WTC11 (cell line): ENCODE results near the gene RPP30. TPM values are rescaled to one million over a fixed set of nuclear protein-coding genes. Genes with fewer than 3 reads are reported as not detected.
A peak's percentile ranks its signal among the peaks of the same experiment; 100 is the strongest.

ENCODE experiments used
- ATAC-seq: fragments of 200-7000 bp; cut with Tn5 transposase; 2 replicates; pipeline ENCODE4 v1.10.0; 2021; ENCODE audit warnings: mild to moderate bottlenecking, moderate library complexity
- CTCF ChIA-PET: fragments of 300-600 bp; sonication (Branson Sonifier 250); formaldehyde crosslinking; loops from one replicate; lab custom pipeline; 2021; ENCODE audit warnings: antibody characterized with exemption; lab: Charles Lee
- POLR2A ChIA-PET: fragments of 350-600 bp; sonication (Branson Sonifier 250); formaldehyde crosslinking; loops from one replicate; lab custom pipeline; 2021; ENCODE audit warnings: antibody characterized with exemption; lab: Charles Lee
- DNase-seq: peaks from one replicate; pipeline ENCODE4 v3.0.0; 2021; ENCODE audit warnings: low spot score
- H3K27ac Mint-ChIP-seq: 2 replicates; pipeline ENCODE4 v1.8.0; 2021; ENCODE audit warnings: mixed read lengths
- H3K27me3 Mint-ChIP-seq: 2 replicates; pipeline ENCODE4 v1.8.0; 2021; ENCODE audit warnings: low read depth, mild to moderate bottlenecking, moderate library complexity, mixed read lengths
- H3K36me3 Mint-ChIP-seq: 2 replicates; pipeline ENCODE4 v1.8.0; 2021; ENCODE audit warnings: mixed read lengths
- H3K4me1 Mint-ChIP-seq: 2 replicates; pipeline ENCODE4 v1.8.0; 2022; ENCODE audit warnings: mixed read lengths
- H3K4me3 Mint-ChIP-seq: 2 replicates; pipeline ENCODE4 v1.8.0; 2021; ENCODE audit warnings: mild to moderate bottlenecking, moderate library complexity, mixed read lengths
- H3K9me3 Mint-ChIP-seq: 2 replicates; pipeline ENCODE4 v1.8.0; 2021; ENCODE audit warnings: mixed read lengths
- ATF1 ChIP-seq: sonication (generic); formaldehyde crosslinking; IDR thresholded peaks from 2 replicates; pipeline ENCODE4 v1.8.1; 2023; ENCODE audit warnings: mild to moderate bottlenecking, moderate library complexity, missing genetic modification reagents
- ATF3 ChIP-seq: sonication (generic); formaldehyde crosslinking; conservative IDR thresholded peaks from 2 replicates; pipeline ENCODE4 v1.8.1; 2022; ENCODE audit warnings: mild to moderate bottlenecking, missing genetic modification reagents
- CDX4 ChIP-seq: fragments of 250-450 bp; sonication (Bioruptor Pico); IDR thresholded peaks from 2 replicates; pipeline ENCODE4 v1.9.0; 2021; ENCODE audit warnings: moderate library complexity, mild to moderate bottlenecking, inconsistent platforms, borderline replicate concordance
- CREM ChIP-seq: sonication (generic); formaldehyde crosslinking; IDR thresholded peaks from 2 replicates; pipeline ENCODE4 v1.8.1; 2022; ENCODE audit warnings: mild to moderate bottlenecking, missing genetic modification reagents, moderate library complexity
- E2F5 ChIP-seq: sonication (generic); formaldehyde crosslinking; IDR thresholded peaks from 2 replicates; pipeline ENCODE4 v1.8.1; 2022; ENCODE audit warnings: mild to moderate bottlenecking, moderate library complexity, missing genetic modification reagents
- FOXK1 ChIP-seq: sonication (generic); formaldehyde crosslinking; IDR thresholded peaks from 2 replicates; pipeline ENCODE4 v1.8.0; 2022; ENCODE audit warnings: mild to moderate bottlenecking, moderate library complexity, missing genetic modification reagents
- FOXP1 ChIP-seq: sonication (generic); formaldehyde crosslinking; IDR thresholded peaks from 2 replicates; pipeline ENCODE4 v1.8.0; 2022; ENCODE audit warnings: missing genetic modification reagents, mild to moderate bottlenecking, moderate library complexity, borderline replicate concordance
- FOXP4 ChIP-seq: sonication (generic); formaldehyde crosslinking; IDR thresholded peaks from 2 replicates; pipeline ENCODE4 v1.8.0; 2022; ENCODE audit warnings: mild to moderate bottlenecking, missing genetic modification reagents
- HMGXB4 ChIP-seq: sonication (generic); formaldehyde crosslinking; IDR thresholded peaks from 2 replicates; pipeline ENCODE4 v1.8.1; 2023; ENCODE audit warnings: mild to moderate bottlenecking, moderate library complexity, missing genetic modification reagents
- JAZF1 ChIP-seq: fragments of 250-450 bp; sonication (Bioruptor Pico); IDR thresholded peaks from 2 replicates; pipeline ENCODE4 v1.9.0; 2021; ENCODE audit warnings: moderate library complexity, mild to moderate bottlenecking, inconsistent platforms
- KAT7 ChIP-seq: sonication (generic); formaldehyde crosslinking; IDR thresholded peaks from 2 replicates; pipeline ENCODE4 v1.8.1; 2023; ENCODE audit warnings: missing genetic modification reagents, mild to moderate bottlenecking, borderline replicate concordance
- NFE2L1 ChIP-seq: sonication (generic); formaldehyde crosslinking; IDR thresholded peaks from 2 replicates; pipeline ENCODE4 v1.8.1; 2023; ENCODE audit warnings: missing genetic modification reagents
- NR2C2 ChIP-seq: sonication (generic); formaldehyde crosslinking; IDR thresholded peaks from 2 replicates; pipeline ENCODE4 v1.8.0; 2022; ENCODE audit warnings: mild to moderate bottlenecking, missing genetic modification reagents
- SP1 ChIP-seq: sonication (generic); formaldehyde crosslinking; conservative IDR thresholded peaks from 2 replicates; pipeline ENCODE4 v1.8.1; 2022; ENCODE audit warnings: missing genetic modification reagents
- TEAD1 ChIP-seq: sonication (generic); formaldehyde crosslinking; IDR thresholded peaks from 2 replicates; pipeline ENCODE4 v1.8.0; 2022; ENCODE audit warnings: mild to moderate bottlenecking, missing genetic modification reagents
- TEAD4 ChIP-seq: sonication (generic); formaldehyde crosslinking; IDR thresholded peaks from 2 replicates; pipeline ENCODE4 v1.8.0; 2022; ENCODE audit warnings: mild to moderate bottlenecking, missing genetic modification reagents
- ZBTB21 ChIP-seq: sonication (generic); formaldehyde crosslinking; IDR thresholded peaks from 2 replicates; pipeline ENCODE4 v1.8.1; 2023; ENCODE audit warnings: mild to moderate bottlenecking, missing genetic modification reagents, borderline replicate concordance
- ZNF423 ChIP-seq: fragments of 250-450 bp; sonication (Bioruptor Pico); IDR thresholded peaks from 2 replicates; pipeline ENCODE4 v2.1.2; 2022; ENCODE audit warnings: mild to moderate bottlenecking, moderate library complexity
- total RNA-seq: library from RNA; stranded (reverse); gene quantifications from 3 replicates; pipeline ENCODE4 v1.2.3, GENCODE V29; 2021
- TF ChIP-seq, protein P1 (sequence below): fragments of 250-450 bp; sonication (Bioruptor Pico); IDR thresholded peaks from 2 replicates; pipeline ENCODE4 v1.9.0; 2021; ENCODE audit warnings: mild to moderate bottlenecking, borderline replicate concordance
- TF ChIP-seq, protein P2 (sequence below): fragments of 200-600 bp; IDR thresholded peaks from 2 replicates; pipeline ENCODE4 v1.8.0; 2022; ENCODE audit warnings: antibody characterized with exemption

Gene RPP30
- total RNA-seq, 1 experiment from 2014 or later, result 56.4 TPM

GRCh38 chr10:90856964-90857634 is 14.7 kb upstream of the RPP30 start:
- Mint-ChIP-seq H3K27me3 (peaks cover 51% of the 10 kb centered on the region), H3K4me3 (peak overlapping the region; percentile 94), H3K27ac (no peak overlapping the region; the same call in 1 of the 2 replicates), H3K36me3 (peaks cover 12% of the 10 kb centered on the region), H3K9me3 (peaks cover 12% of the 10 kb centered on the region), H3K4me1 (peaks cover 48% of the 10 kb centered on the region)
- ATAC-seq, result peak; percentile 48
- TF ChIP-seq CREM (CRISPR knock-in tag) (0 out of 2 replicates have a peak, but pooled peaks have one; percentile 36), NR2C2 (peak; percentile 52; the same call in 1 of the 2 replicates), NFE2L1 (CRISPR knock-in tag) (0 out of 2 replicates have a peak, but pooled peaks have one; percentile 21), ZBTB21 (CRISPR knock-in tag) (no peak), FOXK1 (CRISPR knock-in tag) (peak; percentile 29; the same call in 1 of the 2 replicates), ATF3 (no peak), FOXP1 (CRISPR knock-in tag) (peak; percentile 66), ATF1 (CRISPR knock-in tag) (0 out of 2 replicates have a peak, but pooled peaks have one; percentile 27)
- TF ChIP-seq, protein P1, sequence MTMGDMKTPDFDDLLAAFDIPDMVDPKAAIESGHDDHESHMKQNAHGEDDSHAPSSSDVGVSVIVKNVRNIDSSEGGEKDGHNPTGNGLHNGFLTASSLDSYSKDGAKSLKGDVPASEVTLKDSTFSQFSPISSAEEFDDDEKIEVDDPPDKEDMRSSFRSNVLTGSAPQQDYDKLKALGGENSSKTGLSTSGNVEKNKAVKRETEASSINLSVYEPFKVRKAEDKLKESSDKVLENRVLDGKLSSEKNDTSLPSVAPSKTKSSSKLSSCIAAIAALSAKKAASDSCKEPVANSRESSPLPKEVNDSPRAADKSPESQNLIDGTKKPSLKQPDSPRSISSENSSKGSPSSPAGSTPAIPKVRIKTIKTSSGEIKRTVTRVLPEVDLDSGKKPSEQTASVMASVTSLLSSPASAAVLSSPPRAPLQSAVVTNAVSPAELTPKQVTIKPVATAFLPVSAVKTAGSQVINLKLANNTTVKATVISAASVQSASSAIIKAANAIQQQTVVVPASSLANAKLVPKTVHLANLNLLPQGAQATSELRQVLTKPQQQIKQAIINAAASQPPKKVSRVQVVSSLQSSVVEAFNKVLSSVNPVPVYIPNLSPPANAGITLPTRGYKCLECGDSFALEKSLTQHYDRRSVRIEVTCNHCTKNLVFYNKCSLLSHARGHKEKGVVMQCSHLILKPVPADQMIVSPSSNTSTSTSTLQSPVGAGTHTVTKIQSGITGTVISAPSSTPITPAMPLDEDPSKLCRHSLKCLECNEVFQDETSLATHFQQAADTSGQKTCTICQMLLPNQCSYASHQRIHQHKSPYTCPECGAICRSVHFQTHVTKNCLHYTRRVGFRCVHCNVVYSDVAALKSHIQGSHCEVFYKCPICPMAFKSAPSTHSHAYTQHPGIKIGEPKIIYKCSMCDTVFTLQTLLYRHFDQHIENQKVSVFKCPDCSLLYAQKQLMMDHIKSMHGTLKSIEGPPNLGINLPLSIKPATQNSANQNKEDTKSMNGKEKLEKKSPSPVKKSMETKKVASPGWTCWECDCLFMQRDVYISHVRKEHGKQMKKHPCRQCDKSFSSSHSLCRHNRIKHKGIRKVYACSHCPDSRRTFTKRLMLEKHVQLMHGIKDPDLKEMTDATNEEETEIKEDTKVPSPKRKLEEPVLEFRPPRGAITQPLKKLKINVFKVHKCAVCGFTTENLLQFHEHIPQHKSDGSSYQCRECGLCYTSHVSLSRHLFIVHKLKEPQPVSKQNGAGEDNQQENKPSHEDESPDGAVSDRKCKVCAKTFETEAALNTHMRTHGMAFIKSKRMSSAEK (CRISPR knock-in tag), result no peak
- POLR2A ChIA-PET, result no interaction called here
- DNase-seq, result peak; percentile 31
- CTCF ChIA-PET, result interaction anchor here (0.6 to 2.2 kb wide), 8 partner anchors 8 to 112 kb away, joined by 3 to 8 read pairs (median 4); partner anchors contain the start of gene RPP30

DNA sequence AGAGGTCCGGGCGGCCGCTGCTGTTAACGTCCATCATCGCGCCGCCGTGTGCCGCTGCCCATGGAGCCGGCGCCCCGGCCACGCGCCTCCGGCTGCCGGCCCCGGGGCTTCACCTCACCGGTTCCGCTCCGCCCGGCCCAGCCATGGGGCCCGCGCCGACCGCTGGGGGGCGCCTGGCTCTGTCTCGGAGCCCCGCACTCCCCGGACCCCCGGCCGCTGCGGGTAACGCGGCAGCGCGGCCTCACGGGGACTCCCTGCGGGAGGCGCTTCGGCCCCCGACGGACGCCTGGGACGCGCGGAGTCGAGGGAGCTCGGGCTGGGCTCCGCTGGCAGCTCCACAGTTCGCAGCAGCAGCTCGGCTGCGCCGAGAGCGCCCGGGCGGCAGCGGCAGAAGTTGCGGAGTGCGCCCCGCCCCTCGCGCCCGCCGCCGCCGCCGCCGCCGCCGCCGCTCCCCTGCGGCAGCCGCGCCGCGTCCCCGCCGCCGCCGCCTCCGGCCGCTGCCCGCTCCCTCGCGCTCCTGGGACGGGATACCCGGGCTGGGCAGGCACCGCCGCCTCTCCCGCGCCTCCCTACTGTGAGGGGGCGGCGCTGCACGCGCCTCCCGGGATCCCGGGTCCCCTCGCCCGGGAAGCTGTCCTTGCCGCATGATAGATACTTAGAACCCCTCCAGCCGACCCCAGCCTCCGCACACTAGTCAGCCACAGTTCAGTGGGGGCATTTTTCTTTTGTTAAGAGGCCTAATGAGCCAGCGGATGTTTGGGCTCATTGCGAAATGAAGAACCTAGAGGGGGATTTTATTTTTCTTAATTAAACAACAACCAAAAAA is 13.9 kb upstream of the RPP30 start, which contains the start of gene HTR7:
Gene HTR7, minus strand, starts transcription at position 405 of the 826 bp plus-strand sequence. Its CDS starts 368 bp downstream, at position 37.
- ChIA-PET CTCF (interaction anchor here (0.8 to 1.6 kb wide), 5 partner anchors 14 to 107 kb away, joined by 3 to 8 read pairs (median 4); partner anchors contain the start of gene RPP30), POLR2A (no interaction called here)
- Mint-ChIP-seq H3K4me1 (peaks cover 50% of the 10 kb centered on the region), H3K9me3 (peaks cover 4% of the 10 kb centered on the region; the same call in 1 of the 2 replicates), H3K27me3 (peaks cover 51% of the 10 kb centered on the region), H3K36me3 (peaks cover 4% of the 10 kb centered on the region; the same call in 1 of the 2 replicates), H3K4me3 (peak within 1 kb of the TSS; percentile 94), H3K27ac (no peak within 1 kb of the TSS; the same call in 1 of the 2 replicates)
- DNase-seq (peak; percentile 78), ATAC-seq (peak; percentile 86)
- TF ChIP-seq FOXP4 (peak; percentile 66; the same call in 1 of the 2 replicates), KAT7 (CRISPR knock-in tag) (peak; percentile 42; the same call in 1 of the 2 replicates), CDX4 (CRISPR knock-in tag) (no peak), E2F5 (CRISPR knock-in tag) (peak; percentile 31; the same call in 1 of the 2 replicates), TEAD4 (CRISPR knock-in tag) (no peak), HMGXB4 (CRISPR knock-in tag) (peak; percentile 68; the same call in 1 of the 2 replicates), ZNF423 (CRISPR knock-in tag) (peak; percentile 85), JAZF1 (CRISPR knock-in tag) (no peak), SP1 (0 out of 2 replicates have a peak, but pooled peaks have one; percentile 1), TEAD1 (CRISPR knock-in tag) (0 out of 2 replicates have a peak, but pooled peaks have one; percentile 41)
- TF ChIP-seq, protein P2, sequence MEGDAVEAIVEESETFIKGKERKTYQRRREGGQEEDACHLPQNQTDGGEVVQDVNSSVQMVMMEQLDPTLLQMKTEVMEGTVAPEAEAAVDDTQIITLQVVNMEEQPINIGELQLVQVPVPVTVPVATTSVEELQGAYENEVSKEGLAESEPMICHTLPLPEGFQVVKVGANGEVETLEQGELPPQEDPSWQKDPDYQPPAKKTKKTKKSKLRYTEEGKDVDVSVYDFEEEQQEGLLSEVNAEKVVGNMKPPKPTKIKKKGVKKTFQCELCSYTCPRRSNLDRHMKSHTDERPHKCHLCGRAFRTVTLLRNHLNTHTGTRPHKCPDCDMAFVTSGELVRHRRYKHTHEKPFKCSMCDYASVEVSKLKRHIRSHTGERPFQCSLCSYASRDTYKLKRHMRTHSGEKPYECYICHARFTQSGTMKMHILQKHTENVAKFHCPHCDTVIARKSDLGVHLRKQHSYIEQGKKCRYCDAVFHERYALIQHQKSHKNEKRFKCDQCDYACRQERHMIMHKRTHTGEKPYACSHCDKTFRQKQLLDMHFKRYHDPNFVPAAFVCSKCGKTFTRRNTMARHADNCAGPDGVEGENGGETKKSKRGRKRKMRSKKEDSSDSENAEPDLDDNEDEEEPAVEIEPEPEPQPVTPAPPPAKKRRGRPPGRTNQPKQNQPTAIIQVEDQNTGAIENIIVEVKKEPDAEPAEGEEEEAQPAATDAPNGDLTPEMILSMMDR, result peak; percentile 41
